NT2/D1 (cell line): ENCODE measurements around the gene FRMPD1.

Experiments used
- DNase-seq: peaks from one replicate; pipeline ENCODE4 v3.0.0-alpha.2; 2011; ENCODE audit warnings: low read depth, low spot score
- H3K27me3 ChIP-seq: 2 replicates; pipeline ENCODE4 v1.6.0; 2011; ENCODE audit warnings: mild to moderate bottlenecking; ENCODE audit not compliant: insufficient read length, insufficient read depth
- H3K36me3 ChIP-seq: 2 replicates; pipeline ENCODE4 v1.6.1; 2011; ENCODE audit warnings: mild to moderate bottlenecking, low read length, mixed read lengths; ENCODE audit not compliant: insufficient read depth, insufficient read length
- H3K4me1 ChIP-seq: 2 replicates; pipeline ENCODE4 v1.5.1; 2011; ENCODE audit not compliant: insufficient read depth, insufficient read length
- H3K4me3 ChIP-seq: 2 replicates; pipeline ENCODE4 v1.5.1; 2011; ENCODE audit warnings: low read depth; ENCODE audit not compliant: insufficient read length
- H3K9ac ChIP-seq: 2 replicates; pipeline ENCODE4 v1.6.0; 2011; ENCODE audit warnings: low read depth; ENCODE audit not compliant: insufficient read length
- H3K9me3 ChIP-seq: 2 replicates; pipeline ENCODE4 v1.5.1; 2011; ENCODE audit warnings: mild to moderate bottlenecking, low read length; ENCODE audit not compliant: insufficient read depth
- SUZ12 ChIP-seq: IDR thresholded peaks from 2 replicates; pipeline ENCODE4 v1.6.1; 2011; ENCODE audit not compliant: insufficient read length, insufficient read depth; ENCODE audit errors: extremely low read depth
- YY1 ChIP-seq: IDR thresholded peaks from 2 replicates; pipeline ENCODE4 v1.6.1; 2011; ENCODE audit not compliant: insufficient read length, insufficient read depth
- ZNF274 ChIP-seq: IDR thresholded peaks from 2 replicates; pipeline ENCODE4 v1.6.1; 2011; ENCODE audit warnings: mild to moderate bottlenecking, low read depth, low read length

Gene FRMPD1

DNA sequence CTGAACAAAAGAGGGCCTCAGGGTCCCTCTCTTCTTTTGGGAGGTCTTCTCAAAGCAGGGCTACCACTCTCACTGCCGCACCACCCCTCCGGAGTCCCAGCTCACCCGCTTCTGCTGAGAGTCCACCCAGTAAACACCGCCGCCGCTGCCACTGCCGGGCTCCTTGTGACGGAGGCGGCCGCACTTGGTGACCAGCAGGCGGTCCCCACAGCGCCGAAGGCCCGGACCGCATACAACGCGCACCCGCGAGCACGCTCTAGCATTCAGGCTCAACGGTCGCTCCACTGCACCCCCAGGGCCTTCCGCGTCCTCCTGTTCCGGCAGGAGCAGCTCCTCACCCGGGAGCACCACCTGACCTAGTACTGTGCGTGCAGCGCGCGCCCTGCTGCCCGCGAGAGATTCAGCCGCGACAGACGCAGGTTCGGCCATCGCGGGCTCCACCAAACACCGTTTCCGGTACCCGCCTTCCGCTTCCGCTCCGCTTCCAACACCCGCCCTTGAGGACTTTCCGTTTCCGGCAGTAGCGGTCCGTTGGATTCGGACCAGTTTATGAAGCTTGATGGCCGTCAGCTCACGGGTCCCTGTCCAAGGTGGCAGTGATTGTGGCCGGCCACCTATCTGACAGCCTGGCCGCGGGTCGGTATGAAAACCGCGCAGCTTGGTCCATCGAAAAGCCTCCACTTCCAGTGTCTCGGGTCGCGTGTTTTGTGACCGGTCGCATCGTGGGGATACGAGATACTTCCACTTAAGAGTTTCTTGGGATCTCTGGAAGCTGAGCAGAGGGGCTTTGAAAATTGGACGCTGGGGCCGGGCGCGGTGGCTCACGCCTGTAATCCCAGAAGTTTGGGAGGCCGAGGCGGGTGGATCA lies 134.1 kb downstream of the FRMPD1 start, which contains the start of gene EXOSC3:
Gene EXOSC3 (minus strand): TSS at position 449 of the 868 bp plus-strand sequence. CDS start 20 bp downstream, at position 429.
- Histone ChIP-seq H3K36me3 (peaks cover 44% of the 10 kb centered on the region), H3K4me3 (peak within 1 kb of the TSS; percentile 99), H3K9ac (peak within 1 kb of the TSS; percentile 99), H3K27me3 (no peaks in the 10 kb centered on the region), H3K4me1 (no peaks in the 10 kb centered on the region), H3K9me3 (no peaks in the 10 kb centered on the region)
- DNase-seq, result peak; percentile 84
- TF ChIP-seq ZNF274, result no peak
- TF ChIP-seq YY1, result peak; percentile 63

DNA sequence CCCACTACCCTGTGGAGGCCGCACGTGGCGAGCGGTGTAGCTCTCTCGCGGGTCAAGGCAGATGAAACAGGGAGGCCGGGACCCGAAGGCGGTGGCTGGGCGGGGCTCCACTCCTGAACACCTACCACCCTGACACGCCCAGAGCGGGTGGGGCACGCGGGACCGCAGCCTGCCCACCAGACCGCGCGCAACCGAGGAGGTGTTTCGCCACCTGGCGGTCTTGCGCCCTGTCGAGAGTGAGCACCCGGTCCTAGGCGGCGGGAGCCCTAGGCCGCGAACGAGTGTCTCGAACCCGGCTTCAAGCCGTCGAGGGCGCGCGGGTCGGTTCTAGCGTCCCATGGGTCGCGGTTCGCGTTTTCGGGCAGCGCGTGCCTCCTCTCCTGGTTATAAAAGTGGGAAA lies 136.3 kb downstream of the FRMPD1 start:
- Histone ChIP-seq H3K9ac (no peak overlapping the region), H3K9me3 (no peaks in the 10 kb centered on the region), H3K4me3 (no peak overlapping the region), H3K4me1 (no peaks in the 10 kb centered on the region), H3K27me3 (no peaks in the 10 kb centered on the region), H3K36me3 (peaks cover 22% of the 10 kb centered on the region)
- no peak for DNase-seq
- TF ChIP-seq YY1, result no peak
- no peak for TF ChIP-seq ZNF274
- no peak for TF ChIP-seq SUZ12

DNA sequence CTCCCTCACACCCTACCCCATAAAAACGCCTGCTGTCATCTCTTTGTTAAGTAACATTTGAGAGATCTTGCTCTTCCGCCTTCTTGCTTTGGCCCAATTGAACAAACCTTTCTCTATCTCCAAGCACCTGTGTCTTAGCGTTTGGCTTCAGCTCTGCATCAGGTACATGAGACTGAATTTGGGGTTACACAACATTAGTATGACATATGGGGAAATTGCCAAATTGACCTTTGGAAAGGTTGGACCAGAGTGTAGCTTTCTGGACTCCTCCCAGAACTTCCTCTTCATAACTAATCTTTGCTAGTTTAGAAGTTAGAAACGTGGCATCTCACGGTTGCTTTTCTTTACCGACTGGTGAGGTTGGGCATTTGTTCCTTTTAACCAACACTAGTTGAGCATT lies 137.6 kb downstream of the FRMPD1 start:
- Histone ChIP-seq H3K9me3 (no peaks in the 10 kb centered on the region), H3K4me3 (no peak overlapping the region), H3K4me1 (no peaks in the 10 kb centered on the region), H3K36me3 (peaks cover 10% of the 10 kb centered on the region), H3K9ac (no peak overlapping the region), H3K27me3 (no peaks in the 10 kb centered on the region)
- DNase-seq, result no peak
- TF ChIP-seq SUZ12 (no peak), ZNF274 (no peak), YY1 (no peak)

DNA sequence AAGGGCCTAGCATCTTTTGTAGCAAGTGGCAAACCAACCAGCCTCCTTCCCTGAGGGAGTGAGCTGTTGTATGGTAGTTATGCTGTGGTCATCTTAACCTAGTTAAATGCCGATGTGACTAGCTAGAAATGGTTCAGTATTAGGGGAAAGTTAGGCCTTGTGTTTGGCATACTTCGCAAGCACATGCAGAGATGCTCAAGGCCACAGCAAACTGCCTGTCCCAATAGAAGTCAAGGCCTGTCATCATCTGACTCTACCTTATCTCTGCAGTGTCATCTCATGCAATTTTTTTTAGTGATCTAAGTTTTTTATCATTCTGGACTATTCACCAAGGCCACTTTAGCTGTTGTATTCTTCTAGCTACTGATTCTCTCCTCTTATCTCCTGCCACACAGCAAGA lies 139.3 kb downstream of the FRMPD1 start:
- H3K4me1 ChIP-seq, result no peaks in the 10 kb centered on the region
- H3K27me3 ChIP-seq, result no peaks in the 10 kb centered on the region
- DNase-seq, result no peak

DNA sequence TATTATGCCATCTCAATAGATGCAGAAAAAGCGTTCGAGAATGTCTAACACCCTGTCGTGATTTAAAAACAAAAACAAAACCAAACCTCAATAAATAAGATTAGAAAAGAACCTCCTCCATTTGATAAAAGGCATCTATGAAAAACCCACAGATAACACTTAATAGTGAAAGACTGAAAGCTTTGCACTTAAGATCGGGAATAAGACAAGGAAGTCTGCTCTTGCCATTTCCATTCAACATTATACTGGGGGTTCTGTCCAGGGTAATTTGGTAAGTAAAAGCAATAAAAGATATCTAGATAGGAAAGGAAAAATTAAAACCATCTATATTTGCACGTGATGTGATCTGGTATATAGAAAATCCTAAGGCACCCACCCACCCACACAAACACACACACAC lies 141.4 kb downstream of the FRMPD1 start:
- Histone ChIP-seq H3K9me3 (no peaks in the 10 kb centered on the region), H3K4me1 (no peaks in the 10 kb centered on the region), H3K9ac (no peak overlapping the region), H3K27me3 (no peaks in the 10 kb centered on the region), H3K36me3 (no peaks in the 10 kb centered on the region), H3K4me3 (no peak overlapping the region)
- TF ChIP-seq SUZ12, result no peak
- TF ChIP-seq ZNF274, result no peak
- TF ChIP-seq YY1, result no peak
- DNase-seq, result no peak

More for the DNA sequence above, 139.3 kb downstream of the FRMPD1 start:
- H3K9ac ChIP-seq, result no peak overlapping the region
- H3K4me3 ChIP-seq, result no peak overlapping the region
- H3K36me3 ChIP-seq, result no peaks in the 10 kb centered on the region
- TF ChIP-seq SUZ12, result no peak
- no peak for TF ChIP-seq ZNF274
- no peaks in the 10 kb centered on the region for H3K9me3 ChIP-seq

DNA sequence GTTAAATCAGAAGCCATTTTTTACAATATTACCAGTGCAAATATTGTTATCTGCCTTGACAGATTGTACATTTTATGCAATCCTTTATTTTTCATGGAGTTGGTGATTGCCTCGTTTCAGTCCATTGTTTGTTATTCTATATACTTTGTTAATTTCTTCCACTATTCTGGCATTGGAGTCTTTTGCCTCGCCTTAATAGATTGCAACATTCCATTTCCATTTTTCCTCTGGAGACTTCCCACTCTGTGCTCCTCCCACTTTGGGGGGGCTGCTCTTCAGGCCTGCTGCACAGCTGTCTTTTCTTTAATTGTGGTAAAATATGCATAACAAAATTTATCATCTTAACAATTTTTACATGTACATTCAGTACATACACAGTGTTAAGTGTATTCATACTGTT lies 145.5 kb downstream of the FRMPD1 start:
- Histone ChIP-seq H3K36me3 (peaks cover 3% of the 10 kb centered on the region), H3K4me1 (no peaks in the 10 kb centered on the region), H3K9ac (no peak overlapping the region), H3K27me3 (no peaks in the 10 kb centered on the region), H3K9me3 (no peaks in the 10 kb centered on the region), H3K4me3 (no peak overlapping the region)
- DNase-seq, result no peak
- no peak for TF ChIP-seq SUZ12
- no peak for TF ChIP-seq YY1
- TF ChIP-seq ZNF274, result no peak
